Sigmoid colon (tissue), 4 donors: ENCODE measurements around the gene MESP1.

Experiments used
- EP300 ChIP-seq, 4 donors: sonication (generic); formaldehyde crosslinking; IDR thresholded peaks; one replicate each; pipeline ENCODE4 v1.6.1; 2017; ENCODE audit warnings: antibody characterized with exemption in 4 of 4
- POLR2A ChIP-seq, 2 donors: fragments of 450-650 bp; IDR thresholded peaks; one replicate each; pipeline ENCODE4 v1.6.1; 2016; ENCODE audit warnings: antibody characterized with exemption in 2 of 2, mild to moderate bottlenecking in 2 of 2, moderate library complexity in 2 of 2
- POLR2AphosphoS5 ChIP-seq, 4 donors: sonication (generic); formaldehyde crosslinking; IDR thresholded peaks; one replicate each; pipeline ENCODE4 v1.6.1; 2017; ENCODE audit warnings: antibody characterized with exemption in 4 of 4
- TF ChIP-seq, protein P1 (sequence below), 4 experiments: fragments of 450-650 bp in 3 of 4; fragments of 200-600 bp in 1 of 4; IDR thresholded peaks; one replicate each; pipeline ENCODE4 v1.5.1; 2016 to 2019; ENCODE audit warnings: antibody characterized with exemption in 4 of 4, mild to moderate bottlenecking in 3 of 4, moderate library complexity in 2 of 4

DNA sequence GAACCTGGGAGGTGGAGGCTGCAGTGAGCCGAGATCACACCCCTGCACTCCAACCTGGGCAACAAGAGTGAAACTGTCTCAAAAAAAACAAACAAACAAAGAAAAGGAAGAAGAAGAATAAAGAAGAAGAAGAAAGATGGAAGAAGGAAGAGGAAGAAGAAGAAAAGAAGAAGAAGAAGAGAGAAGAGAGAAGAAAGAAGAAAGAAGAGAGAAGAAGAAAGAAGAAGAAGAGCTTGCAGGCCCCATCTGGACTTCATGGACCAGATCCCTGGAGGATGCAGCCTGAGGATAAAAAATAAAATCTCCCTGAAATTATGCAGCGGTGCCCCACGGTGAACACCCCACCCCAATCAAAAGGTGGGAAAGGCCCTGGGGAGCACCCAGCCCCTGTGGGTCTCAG lies 8.8 kb upstream of the MESP1 start:
- TF ChIP-seq POLR2A (IDR thresholded peaks at IDR 0.05) (no peak), EP300 (IDR thresholded peaks at IDR 0.05) (no peak), POLR2AphosphoS5 (IDR thresholded peaks at IDR 0.05) (no peak)
- TF ChIP-seq, protein P1, sequence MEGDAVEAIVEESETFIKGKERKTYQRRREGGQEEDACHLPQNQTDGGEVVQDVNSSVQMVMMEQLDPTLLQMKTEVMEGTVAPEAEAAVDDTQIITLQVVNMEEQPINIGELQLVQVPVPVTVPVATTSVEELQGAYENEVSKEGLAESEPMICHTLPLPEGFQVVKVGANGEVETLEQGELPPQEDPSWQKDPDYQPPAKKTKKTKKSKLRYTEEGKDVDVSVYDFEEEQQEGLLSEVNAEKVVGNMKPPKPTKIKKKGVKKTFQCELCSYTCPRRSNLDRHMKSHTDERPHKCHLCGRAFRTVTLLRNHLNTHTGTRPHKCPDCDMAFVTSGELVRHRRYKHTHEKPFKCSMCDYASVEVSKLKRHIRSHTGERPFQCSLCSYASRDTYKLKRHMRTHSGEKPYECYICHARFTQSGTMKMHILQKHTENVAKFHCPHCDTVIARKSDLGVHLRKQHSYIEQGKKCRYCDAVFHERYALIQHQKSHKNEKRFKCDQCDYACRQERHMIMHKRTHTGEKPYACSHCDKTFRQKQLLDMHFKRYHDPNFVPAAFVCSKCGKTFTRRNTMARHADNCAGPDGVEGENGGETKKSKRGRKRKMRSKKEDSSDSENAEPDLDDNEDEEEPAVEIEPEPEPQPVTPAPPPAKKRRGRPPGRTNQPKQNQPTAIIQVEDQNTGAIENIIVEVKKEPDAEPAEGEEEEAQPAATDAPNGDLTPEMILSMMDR (IDR thresholded peaks at IDR 0.05): no peak
